Smooth muscle cell of the brain vasculature (primary cell): ENCODE results near the gene OLFM4.

ENCODE experiments used
- DNase-seq: peaks from one replicate; pipeline ENCODE4 v3.0.0-alpha.2; 2012; ENCODE audit warnings: low read depth, low spot score

Gene OLFM4

DNA sequence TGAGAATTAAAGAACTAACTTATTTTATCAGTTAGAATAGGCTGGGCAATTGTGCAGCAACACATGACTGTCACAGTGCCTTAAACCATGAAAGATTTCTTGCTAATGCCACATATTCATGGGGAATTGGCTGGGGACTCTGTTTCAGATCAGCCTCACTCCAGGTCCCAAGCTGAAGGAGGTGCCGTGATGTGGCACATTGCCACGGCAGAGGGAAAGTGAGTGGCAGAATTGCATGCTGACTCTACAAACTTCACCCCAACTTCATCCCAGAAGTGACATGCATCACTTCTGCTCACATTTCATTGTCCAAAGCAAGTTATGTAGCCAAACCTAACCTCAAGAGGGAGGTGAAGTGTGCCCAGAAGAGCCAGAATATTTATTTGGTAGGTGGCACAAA lies 37.8 kb downstream of the OLFM4 start:
- DNase-seq: no peak

DNA sequence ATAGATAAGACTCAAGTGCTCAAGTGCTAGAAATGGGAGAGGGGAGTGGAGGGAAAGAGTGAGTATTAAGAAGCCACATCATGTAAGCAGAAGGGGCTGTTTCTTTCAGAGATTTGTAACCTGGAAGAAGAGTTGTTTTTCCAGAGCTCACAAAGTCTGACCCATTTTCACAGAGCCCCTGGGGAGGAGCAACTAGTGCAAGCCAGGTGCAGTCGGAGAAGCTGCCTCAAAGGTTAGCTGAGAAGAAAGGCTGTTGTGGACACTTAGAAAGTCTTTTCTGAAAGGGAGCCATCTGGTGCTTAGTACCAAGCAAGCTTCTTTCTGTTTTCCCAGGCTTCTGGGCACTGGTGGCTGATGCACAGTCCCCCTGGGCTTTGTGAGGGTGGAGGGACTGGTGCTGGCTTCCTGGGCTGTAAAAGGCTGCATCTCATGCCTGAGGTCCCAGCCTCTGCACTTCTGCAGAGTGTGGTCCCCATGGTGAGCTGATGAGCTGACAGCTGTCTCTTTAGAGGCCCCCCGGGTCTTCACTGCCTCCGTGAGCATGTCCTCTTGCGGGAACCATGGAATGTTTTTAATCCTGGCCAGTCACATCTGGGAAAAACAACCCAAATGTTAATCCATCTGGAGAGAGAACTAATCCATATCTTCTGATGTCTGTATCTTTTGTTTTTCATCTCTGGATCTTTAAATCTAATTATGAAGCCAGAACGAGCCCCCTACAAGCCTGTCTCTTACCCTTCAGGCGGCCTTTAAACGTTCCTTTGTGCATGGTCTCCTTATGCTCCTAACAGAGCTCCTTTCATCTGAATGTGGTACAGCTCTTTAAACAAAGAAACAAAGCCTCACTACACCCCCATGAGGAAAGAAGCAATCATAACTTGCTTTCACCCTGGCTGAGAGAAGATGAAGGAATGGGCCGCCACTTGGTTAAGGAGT lies 40.2 kb downstream of the OLFM4 start:
- no peak for DNase-seq

- DNase-seq: no peak
Measured at GRCh38 chr13:53069800-53070199, 41.2 kb downstream of the OLFM4 start.

DNA sequence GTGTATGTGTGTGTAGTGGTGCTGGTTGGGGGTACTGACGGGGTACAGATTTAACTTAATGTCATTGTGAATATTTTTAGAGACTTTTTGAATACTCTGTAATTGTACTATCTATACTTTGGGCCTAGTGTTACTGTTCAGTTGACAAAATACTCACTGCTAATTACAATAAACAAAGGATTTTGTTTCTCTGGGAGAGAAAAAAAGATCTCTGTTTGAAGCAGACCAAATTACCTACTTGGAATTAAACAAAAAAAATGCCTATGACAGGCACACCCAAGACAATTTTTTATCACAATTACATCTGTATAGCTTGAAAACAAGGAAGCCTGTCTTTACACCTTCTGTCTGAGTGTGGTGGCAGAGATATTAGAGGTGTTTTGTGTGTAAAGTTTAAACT lies 45.1 kb downstream of the OLFM4 start:
- no peak for DNase-seq

DNA sequence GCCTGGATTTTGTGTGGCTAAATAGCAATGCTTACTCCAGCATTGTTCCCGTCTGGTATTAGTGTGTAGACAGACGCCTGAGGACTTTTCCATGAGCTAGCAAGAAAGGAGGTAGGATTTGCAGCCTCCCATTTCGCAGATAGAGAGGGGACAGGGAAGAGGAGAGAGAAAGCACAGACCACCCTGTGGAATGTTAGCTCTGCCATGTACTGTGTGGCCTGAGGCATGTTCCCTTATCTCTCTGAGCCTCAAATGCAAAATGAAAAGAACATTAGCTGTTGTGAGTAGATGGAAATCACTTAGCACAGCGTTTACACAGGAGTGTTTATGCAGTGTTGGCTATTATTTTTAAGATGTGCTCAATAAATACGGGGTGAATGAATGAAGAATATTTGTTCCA lies 45.5 kb downstream of the OLFM4 start:
- DNase-seq: no peak

DNA sequence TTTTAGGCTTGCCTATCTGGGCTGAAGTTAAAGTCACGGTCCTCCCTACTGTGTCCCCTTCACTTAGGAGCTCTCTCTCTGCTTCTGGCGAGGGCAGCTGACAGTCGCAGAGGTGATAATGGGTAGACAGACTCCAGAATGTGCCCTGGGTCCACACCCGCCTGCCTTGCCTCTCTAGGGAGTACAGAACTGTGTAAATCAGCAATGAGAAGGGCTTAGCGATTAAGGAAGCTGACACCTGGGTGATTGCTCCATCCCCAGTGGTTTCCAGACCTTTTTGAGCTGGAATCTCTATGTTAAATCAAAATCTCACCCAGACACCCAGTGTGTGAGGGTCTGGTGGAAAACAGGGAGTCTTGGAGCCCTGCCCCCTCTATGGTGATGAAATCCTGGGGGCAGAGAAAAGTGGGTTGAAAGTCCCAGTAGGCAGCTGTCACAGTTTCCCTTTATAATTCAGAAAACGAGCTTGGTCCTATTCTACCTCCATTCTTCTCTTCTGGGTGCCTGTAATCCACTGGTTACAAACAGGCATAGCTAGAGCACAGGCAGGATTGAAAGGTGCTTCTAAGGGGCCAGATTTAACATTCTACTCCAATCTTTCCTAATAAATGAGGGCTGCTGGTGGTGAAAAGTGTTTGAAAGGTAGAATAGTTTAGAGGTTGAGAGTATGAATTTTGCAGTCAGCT lies 46.9 kb downstream of the OLFM4 start:
- no peak for DNase-seq

- DNase-seq: no peak
Measured at GRCh38 chr13:53079691-53080090, 51.1 kb downstream of the OLFM4 start.

GRCh38 chr13:53088871-53089270 lies 60.3 kb downstream of the OLFM4 start:
- DNase-seq: no peak

DNA sequence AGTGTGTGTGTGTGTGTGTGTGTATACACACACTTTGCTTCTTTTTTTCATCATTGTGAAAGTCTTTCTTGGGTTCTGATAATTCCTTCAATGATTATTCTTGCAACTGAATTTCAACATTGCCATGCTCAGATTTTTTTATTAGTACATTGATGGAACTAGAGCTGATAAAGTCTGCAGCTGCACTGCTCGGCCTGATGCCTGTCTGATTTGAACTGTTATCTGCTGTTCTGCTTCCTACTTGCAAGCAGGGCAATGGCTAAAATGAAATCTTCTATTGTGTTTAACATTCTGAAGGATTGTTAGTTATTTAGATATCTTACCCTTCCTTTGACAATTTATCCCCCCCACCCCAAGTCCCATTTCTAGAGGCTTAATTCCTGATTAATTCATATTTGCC lies 61.3 kb downstream of the OLFM4 start:
- DNase-seq: no peak

DNA sequence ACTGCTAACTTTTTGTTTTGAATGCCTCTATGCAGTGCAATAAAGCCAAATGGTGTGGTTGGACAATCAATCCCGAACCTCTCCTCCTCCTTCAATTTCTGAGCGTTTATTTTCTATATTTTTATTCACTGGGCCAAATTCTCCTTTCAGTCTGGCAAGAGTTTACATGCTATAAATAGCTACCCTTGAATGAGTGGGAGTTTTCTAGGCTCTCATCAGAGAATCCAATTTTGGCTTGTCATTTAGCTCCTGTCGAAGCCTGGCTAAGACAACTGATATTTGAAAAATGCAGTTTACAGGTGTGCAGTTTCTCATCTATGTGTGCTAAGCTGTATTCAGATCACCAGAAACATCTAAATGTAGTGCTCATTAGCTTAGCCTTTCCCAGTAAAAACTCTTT lies 61.8 kb downstream of the OLFM4 start:
- no peak for DNase-seq

DNA sequence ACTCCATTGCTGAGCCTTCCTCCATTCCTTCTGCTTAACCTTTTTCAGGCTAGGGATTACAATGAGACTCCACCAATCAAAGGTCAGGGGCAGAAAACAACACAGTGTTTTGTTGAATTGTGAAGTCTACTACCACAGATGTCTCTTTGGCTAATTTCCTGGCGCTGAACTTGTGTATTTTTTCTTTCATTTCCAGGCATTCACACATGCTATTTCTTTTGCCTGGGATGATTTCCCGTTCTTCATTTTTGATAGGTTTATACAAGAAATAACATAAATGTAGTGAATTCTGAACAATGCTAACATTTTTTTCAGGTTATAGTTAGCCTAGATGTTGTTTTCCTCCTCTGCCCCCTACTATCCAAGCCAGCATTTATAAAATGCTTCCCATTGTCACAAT lies 64.3 kb downstream of the OLFM4 start:
- no peak for DNase-seq

DNA sequence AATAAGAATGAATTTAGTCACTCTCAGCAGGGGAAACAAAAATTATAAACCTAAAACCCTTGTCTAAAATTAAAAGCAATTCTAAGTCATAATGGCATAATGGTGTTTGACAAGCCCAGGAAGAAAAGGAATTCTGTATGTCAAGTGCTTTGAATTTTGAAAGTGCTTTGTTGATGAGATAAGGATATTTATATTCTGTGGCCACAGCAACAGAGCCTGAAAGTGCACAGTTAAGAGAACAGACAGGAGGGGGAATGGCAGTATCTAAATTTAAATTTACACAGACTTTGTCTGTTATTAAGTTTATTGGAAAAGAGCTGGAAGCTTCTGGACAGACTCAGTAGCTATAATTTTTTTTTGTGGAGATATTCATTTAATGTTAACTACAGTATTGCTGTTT lies 69.8 kb downstream of the OLFM4 start:
- no peak for DNase-seq

GRCh38 chr13:53100394-53101063 lies 71.9 kb downstream of the OLFM4 start:
- DNase-seq: no peak
